Measurements from ENCODE around the gene B3GALNT2.
"Not testable (repeated sequence)": the region's sequence is repeated elsewhere in the genome, so short reads cannot be mapped to it uniquely, and the experiment has no call there.

Gene B3GALNT2

DNA sequence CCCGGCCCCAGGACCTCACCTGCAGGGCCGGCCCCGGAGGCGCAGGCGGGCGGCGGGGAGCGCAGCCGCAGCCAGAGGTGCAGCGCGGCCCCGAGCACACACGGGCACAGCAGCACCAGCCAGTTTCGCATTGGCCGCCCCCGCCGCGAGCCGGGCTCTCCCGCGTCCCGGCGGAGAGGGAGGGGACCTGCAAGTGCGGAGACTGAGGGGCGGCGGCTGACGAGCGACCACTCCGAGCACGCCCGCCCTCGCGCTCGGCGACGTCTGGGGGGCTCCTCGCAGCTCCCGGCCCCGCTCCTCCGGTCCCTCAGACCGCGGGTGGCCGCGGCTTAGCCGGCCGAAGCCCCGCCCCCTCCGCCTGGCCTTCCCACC lies at the start of gene B3GALNT2:
Gene B3GALNT2, minus strand, starts transcription at position 331 of the 372 bp plus-strand sequence. Its CDS starts 200 bp downstream, at position 131.
- DNase-seq (ENCODE audit: low read depth in 2 of 2) = no peak

DNA sequence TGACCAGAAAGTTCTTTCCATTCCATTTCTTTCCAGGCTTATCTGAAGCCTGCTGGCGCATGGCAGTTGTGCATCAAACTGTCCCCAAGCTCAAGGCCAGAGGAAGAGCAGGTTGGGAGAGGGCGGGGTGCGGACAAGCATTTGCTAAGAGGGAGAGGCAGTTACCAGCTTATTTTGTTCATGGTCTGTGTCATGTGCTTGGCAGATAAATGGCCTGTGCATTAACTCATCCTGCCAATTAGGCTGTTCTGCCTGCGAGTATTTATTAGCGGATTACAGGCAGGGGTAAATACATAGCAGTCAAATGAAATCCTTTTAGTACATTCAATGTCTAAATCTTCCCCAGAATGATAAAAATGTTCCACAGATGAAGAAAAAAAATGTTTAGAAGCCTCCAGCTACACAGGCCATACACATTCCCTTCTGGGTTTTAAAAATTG lies 48.9 kb upstream of the B3GALNT2 start:
- DNase-seq (ENCODE audit: low read depth in 2 of 2) = no peak

DNA sequence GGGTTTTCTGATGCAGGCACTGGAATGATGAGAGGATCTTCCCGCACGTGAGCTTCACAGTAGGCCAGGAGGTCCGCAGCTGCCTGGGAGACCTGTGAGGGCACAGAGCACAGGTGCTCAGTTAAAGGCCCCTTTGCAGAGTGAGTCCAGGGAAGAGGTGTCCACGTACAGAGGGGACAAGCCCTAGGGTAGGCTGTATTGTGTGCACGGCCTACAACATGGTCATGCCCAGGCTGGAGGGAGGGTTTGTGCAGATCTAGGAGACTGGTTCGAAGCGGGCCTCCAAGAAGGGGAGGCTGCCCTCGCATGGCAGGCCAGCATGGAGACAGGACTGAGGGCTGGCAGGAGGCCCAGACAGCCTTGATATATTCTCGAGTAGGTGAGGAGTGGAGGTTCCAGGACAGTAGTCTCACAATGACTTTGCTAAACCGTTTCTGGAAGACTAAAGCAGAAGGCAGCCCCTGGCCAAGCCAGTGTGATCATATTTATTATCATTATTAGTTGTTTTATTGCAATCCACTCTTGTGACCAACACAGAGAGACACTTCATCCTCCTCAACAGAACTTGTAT lies 48.0 kb upstream of the B3GALNT2 start:
- DNase-seq (ENCODE audit: low read depth in 2 of 2) = no peak

DNA sequence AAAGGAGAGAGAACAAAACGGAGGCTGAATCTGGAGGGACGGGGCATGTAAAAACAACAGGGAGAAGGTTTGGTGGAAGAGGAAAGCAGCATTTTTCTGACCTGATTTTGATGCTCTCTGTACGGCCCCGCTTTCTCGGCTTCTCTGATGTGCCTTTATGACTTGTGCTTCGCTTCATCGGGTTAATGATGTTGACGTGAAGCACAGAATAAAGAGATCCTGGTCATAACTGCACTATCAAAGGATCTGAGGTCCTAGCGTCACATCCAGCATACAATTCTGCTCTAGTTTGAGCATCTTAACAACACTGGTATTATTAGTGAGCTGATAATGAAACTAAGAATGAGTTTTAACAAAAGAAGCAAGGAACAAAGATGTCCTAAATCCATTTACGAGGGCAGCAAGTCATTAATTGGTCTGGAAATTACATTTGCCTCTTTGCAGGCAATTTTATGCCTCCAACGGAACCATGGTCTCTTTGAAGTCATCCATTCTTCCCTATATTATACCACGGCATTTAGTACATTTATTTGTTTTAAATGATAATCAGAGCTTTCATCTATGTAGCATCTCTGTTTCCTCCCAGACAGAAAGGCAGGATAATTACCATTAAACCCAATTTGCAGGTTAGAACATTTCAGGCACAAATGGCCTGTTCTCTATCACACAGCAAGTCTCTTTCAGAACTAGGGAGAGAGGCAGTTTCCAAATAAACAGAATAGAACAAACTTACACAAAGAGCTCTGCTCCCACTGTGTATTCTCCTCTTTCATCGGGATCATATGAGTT lies 45.3 kb upstream of the B3GALNT2 start:
- no peak for DNase-seq (ENCODE audit: low read depth in 2 of 2)

DNA sequence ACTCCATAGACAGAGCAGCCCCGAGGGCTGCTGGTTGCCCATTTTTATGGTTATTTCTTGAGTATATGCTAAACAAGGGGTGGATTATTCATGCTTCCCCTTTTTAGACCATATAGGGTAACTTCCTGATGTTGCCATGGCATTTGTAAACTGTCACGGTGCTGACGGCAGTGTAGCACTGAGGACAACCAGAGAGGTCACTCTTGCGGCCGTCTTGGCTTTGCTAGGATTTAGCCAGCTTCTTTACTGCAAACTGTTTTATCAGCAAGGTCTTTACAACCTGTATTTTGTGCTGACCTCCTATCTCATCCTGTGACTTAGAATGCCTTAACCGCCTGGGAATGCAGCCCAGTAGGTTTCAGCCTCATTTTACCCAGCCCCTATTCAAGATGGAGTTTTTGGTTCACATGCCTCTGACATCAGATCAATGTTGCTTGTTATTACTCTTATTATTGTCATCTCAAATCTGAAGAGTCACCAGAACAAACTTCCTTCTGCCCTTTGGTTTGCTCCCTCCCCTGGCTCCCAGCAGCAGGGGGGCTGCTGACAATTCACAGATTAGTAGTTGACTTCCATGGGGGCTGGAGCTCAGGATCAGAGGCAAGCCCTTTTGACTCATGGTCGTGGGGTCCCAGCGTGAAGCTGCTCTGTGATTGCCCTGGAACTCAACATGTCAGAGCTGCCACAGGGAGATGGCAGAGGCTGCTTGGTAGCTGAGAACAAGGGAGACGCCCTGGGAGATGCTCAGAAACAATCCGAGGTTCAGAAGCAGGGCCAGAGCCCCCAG lies 42.3 kb upstream of the B3GALNT2 start:
- DNase-seq (ENCODE audit: low read depth in 2 of 2) = not testable (repeated sequence)

DNA sequence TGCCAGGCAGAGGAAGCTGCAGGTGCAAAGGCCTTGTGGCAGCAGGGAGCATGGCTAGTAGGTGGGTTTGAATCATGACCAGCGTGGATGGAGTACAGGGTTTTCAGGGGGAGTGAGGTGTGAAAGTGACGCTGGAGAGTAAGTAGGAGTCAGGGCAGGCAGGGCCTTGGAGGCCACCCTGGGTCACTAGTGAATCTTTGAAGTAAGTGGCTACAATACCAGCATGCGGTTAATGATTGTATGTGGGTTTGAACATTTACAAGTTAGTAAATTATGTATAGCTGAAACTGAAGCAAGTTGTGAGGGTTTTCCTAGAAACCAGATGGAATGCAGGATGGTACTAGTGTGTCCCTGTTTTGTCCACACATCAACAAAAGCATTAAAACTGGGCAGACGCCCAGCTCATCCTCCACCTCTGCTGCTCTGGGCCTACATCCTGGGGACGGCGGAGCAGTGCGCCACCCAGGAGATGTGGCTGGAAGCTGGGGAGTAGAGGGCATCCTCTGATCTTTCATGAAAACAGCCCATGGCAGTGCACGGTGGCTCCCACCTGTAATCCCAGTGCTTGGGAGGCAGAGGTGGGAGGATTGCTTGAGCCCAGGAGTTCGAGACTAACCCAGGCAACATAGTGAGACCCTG lies 41.2 kb upstream of the B3GALNT2 start:
- DNase-seq (ENCODE audit: low read depth in 2 of 2) = no peak

DNA sequence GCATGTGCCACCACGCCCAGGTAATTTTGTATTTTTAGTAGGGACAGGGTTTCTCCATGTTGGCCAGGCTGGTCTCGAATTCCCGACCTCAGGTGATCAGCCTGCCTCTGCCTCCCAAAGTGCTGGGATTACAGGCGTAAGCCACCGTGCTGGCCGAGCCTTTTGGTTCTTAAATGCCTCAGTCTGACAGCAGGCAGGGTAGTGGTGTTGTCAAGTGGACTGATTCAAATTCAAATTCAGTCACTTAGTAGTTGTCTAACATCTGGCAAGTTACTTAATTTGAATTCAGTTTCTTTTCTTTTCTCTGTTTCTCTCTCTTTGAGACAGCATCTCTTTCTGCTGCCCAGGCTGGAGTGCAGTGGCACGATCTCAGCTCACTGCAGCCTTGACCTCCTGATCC lies 38.6 kb upstream of the B3GALNT2 start:
- DNase-seq (ENCODE audit: low read depth in 2 of 2) = not testable (repeated sequence)

DNA sequence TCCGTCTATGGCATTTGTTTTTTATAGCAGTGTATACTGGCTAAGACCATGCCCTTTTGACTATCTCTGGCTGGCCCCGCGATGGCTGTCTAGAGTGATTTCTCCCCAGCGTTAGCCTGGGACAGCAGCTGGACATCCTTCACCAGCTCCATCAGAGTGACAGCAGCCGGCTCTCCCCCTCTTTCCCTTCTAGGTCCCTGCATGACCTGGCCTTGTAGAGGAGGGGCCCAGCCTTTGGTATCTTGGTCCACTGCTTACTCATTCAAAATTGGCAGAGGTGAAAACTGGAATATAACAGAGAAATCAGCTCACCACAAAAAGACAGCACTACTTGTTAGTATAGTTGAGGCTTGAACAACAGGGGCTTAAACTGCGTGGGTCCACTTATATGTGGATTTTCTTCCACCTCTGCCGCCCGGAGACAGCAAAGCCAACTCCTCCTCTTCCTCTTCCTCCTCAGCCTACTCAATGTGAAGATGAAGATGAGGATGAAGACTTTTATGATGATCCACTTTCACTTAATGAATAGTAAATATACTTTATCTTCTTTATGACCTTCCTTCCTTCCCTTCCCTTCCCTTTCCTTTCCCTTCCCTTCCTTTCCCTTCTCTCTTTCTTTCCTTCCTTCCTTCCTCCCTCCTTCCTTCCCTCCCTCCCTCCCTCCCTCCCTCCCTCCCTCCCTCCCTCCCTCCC lies 29.4 kb upstream of the B3GALNT2 start:
- DNase-seq (ENCODE audit: low read depth in 2 of 2) = no peak

DNA sequence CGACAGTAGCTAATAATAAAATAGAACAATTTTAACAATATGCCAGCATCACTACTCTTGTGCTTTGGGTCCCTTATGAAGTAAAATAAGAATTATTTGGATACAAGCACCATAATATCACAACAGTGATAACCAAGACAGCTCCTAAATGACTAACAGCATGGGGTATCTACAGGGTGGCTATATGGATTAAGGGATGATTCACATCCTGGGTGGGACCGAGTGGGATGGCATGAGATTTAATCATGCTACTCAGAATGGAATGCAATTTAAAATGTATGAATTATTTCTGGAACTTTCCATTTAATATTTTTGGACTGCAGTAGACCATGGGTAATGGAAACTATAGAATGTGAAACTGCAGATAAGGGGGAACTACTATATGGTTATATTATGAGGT lies 28.1 kb upstream of the B3GALNT2 start:
- DNase-seq (ENCODE audit: low read depth in 2 of 2) = no peak

DNA sequence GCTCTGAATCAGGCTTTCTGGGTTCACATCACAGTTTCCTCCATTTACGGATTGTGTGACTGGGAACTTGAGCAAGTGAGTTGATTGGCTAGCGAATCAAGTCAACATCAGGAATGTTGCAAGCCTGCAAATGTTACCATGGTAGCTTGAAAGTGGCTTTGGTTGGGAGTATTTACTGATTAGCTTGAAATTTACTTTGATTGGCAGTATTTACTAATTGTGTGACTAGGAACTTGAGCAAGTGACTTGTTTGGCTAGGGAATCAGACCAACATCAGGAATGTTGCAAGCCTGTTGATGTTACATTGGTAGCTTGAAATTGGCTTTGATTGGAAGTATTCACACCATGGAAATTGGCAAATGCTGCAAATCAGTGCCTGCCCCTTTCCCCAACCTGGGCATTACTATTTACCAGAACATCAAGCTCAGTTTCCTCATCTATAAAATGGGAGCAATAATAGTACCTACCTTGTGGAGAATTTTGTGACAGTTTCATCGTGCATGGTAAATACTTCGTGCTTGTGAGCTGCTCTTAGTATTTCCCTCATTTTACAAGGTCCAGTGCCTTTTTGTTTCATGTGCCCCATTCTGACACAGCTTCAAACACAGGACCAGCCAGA lies 23.1 kb upstream of the B3GALNT2 start:
- DNase-seq (ENCODE audit: low read depth in 2 of 2) = no peak

DNA sequence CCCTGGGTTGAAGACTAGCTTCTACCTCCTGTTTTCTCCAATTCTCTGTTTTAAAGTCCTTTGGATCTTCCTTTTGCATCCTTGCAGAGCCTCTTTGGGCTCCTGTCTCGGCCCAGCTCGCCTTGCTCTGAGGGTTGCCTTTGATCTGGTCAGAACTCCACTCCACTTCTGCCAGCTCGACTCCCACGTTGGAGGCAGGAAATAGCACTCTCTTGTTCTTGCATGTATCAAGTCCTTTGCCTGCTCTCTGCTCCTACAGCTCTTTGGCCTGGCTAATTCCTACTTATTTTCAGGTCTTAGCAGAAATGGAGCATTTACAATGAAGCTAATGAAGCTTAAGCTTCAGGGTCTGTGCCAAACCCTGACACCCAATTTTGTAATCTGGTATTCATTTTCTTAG lies 21.1 kb upstream of the B3GALNT2 start:
- DNase-seq (ENCODE audit: low read depth in 2 of 2) = no peak

DNA sequence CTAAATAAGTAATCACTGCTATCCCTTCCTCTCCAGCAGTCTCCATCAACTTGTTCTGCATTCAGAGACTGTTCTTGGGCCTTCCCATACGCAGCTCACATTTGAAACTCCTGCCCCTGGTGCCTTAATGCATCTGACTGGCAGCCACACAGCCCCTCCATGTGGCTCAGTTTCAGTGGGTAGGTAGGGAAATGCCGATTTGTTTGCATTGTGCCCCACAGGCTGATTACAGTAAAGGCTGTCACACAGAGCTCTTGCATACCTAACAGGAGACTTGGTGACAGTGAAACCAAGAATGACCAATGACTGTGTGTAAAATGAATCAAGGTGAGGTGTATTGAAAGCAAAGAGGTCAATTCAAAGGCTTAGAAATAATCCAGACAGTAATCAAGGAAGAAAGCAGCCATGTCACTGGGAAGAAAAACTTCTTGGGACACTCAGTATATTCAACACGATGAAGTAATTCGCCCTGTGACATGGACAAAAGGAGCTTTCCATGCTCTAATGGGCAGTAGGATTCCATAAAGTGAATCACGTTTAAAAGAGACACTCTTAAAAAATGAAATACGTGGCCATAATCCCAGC lies 12.7 kb upstream of the B3GALNT2 start:
- DNase-seq (ENCODE audit: low read depth in 2 of 2) = no peak

DNA sequence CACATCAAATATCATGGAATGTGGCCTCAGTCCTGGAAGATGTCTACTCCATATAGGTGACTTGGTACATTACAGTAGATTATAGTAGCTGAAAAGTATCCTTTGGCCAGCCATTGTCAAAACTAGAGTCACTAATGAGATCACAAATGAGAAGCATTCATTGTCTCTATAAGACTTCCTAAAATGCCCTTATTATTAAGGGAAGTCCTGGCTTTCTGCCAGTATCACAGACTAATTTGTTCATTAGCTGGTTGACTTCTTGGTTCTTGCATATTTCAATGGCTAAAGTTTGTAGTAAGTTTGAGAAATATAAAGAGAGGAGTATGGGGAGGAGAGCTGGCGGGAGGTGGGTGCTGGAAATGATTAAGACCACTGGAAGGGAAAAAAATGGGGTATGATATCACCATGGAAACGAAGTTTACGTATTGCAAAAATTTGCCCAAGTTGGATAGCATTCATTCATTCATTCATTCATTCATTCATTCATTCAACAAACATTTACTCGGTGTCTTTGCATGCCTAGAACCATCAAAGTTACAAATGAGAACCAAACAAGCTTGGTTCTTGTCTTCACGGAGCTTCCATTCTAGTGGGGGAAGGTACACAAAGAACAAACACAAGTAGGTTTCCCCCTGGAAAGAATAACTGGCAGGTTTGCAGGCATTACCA lies 11.7 kb upstream of the B3GALNT2 start:
- no peak for DNase-seq (ENCODE audit: low read depth in 2 of 2)

DNA sequence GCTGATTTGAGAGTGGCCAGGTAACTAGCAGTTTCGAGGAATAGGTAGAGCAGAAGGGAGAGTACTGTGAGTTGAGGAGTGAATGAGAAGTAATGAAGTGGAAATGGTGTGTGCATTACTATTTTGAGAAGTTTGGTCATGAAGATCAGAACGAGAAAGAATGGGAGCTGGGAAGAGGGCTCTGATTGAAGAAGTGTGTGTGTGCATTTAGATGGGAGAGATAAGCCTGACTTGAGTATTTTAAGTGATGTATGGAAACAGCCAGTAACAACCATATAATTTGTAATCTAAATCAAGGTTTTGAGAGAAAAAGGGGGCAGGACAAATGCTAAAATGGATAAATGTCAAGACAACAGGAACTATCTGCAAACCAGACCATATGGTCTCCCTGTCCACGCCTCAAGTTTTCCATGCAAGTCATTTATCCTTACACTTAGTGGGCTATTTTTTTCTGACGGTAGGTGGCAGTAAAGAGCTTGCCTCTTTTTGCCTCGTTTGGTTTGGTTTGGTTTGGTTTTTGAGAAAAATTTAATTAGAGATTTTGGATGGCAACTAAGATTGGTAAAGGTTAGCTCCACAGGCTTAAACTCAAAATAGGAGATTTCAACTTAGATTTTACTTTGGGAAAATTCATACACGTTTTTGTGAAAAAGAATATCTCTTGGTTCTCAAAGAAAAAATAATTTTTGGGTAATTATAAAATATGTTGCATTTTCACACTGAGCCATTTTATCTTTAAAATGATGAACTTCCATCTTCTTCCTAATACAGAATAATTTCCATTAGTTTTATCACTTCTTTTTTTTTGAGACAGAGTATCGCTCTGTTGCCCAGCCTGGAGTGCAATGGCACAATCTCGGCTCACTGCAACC lies 9.5 kb upstream of the B3GALNT2 start:
- no peak for DNase-seq (ENCODE audit: low read depth in 2 of 2)

DNA sequence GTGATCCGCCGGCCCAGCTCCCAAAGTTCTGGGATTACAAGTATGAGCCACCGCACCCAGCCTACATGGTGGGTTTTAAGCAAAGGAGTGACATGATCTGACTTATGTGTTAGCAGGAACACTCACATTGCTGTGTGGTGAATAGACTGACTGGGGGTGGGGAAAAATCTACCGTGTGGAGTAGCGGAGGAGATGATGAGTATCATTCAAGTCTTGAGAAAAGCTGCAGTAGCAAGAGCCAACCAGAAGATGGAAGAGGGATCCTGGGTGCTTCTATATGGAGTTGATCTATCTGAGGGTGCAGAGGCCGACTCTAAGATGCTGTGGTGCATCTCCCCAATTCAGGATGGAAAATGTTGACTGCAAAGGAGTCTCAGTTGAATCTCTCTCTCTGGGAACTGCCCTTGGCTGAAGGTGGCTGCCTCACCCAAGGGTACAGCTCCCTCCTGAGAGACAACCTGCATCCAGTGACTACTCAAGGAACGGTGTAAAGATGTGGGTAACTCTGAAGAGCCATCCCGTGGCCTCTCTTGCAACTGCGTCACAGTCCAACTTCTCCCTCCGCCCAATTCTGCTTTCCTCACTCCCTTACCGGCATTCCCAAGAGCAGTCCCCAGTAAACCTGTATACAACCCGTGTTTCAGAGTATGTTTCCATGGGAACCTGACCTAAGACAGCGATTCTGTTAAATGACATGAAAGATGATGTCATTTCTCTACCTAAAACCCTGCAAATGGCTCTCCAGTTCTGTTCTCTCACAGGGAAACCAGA lies 7.4 kb upstream of the B3GALNT2 start:
- no peak for DNase-seq (ENCODE audit: low read depth in 2 of 2)

DNA sequence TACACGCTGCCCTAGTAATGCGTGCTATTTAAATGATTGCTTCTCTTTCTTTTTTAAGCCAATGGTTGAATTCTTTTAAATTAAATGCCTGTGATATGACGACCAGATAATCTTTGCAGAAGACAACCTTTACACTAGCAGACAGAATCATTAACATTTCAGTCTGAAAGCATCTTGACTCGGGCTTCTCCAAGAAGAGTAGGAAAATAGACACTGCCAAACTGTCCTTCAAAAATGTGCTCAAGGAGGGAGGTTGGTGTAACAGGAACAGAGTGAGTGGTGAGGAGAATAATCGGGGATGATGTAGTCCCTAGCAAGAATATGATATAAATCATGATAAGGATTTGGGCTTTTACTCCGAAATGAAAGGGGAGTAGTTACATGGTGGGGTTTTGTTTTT lies 6.6 kb upstream of the B3GALNT2 start:
- no peak for DNase-seq (ENCODE audit: low read depth in 2 of 2)

DNA sequence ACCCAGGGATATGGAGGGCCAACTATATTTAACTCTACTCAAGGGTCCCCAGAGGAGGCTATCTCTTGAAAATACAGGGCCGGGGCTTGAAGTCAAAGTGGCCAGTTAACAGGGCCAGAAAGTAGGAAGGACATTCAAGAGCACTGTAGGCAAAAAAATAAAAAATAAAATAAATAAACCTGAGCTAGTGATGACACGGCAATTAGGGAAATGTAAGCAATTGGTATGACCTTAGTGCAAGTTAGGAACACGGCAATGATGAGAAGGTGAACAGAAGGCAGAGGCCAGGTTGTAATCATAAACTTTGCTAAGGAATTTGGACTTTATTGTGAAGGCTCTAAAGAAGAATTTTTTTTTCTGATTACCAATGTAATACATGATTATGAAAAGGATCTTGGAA lies 3.4 kb upstream of the B3GALNT2 start:
- DNase-seq (ENCODE audit: low read depth in 2 of 2) = no peak

DNA sequence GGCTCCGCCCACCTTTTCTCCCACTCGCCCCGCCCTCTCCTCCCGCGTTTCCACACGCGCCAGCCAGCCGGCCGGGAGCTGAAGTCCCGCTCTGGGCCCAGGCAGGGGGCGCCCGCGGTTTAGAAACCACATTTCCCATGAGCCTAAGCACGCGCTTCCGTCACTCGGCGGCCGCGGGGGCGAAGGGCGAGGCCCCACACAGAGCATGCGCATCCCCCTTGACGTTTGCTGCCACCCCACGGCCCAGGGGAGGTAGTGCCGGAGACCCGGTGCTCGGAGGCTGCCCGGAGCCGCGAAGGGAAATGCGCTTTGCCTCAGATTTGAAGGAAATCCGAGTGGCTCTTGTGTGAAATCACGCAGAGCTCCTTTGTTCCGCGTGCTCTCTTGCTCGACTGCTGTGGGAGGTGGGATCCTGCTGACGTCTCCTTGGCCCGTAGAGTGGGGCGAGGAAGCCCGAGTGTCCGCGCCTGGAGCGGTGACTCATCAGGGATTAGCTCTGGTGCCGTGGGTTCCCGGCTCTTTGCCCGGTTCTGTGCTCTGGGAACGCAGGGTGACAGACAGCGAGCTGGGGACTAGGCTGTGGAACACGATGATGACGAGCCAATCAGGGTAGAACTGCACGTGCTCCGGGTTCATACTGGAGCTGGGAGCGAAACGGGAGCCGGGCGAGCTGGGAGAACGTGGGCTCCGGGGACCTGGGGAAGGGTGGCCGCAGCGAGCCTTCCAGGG lies 406 bp upstream of the B3GALNT2 start:
- peak; percentile 97 for DNase-seq (ENCODE audit: low read depth in 2 of 2)

Measured in stimulated activated CD8-positive, alpha-beta memory T cell treated with anti-CD3 and anti-CD28 coated beads, Interleukin-15, amount 100 ng/mL, for 4 hours (primary cell).